CD4-positive, alpha-beta T cell (primary cell): ENCODE measurements around the gene TMCC3. TPM values are rescaled to one million over a fixed set of nuclear protein-coding genes. Genes with fewer than 3 reads are reported as not detected.

Experiments
- ATAC-seq: fragments of 200-7000 bp; cut with Tn5 transposase; one replicate; pipeline ENCODE4 v1.10.0; 2022; ENCODE audit warnings: mild to moderate bottlenecking; ENCODE audit not compliant: poor library complexity
- CTCF ChIA-PET: fragments of 350-600 bp; sonication (Branson Sonifier 250); formaldehyde crosslinking; loops from one replicate; lab custom pipeline; 2021; ENCODE audit warnings: antibody characterized with exemption, inconsistent platforms; lab: Charles Lee
- POLR2A ChIA-PET: fragments of 350-600 bp; sonication (Branson Sonifier 250); formaldehyde crosslinking; loops from one replicate; lab custom pipeline; 2021; ENCODE audit warnings: antibody characterized with exemption, inconsistent platforms; lab: Charles Lee
- DNase-seq, 14 experiments: peaks; one replicate each; pipeline ENCODE4 v3.0.0-alpha.2; 2013 to 2020; ENCODE audit warnings: mixed read lengths in 2 of 14
- H3K27ac ChIP-seq, 2 donors: one replicate each; pipeline versions ENCODE4 v1.5.1 to v1.7.0; 2013; ENCODE audit warnings: low read length in 2 of 2, low read depth in 1 of 2, mild to moderate bottlenecking in 1 of 2
- H3K27me3 ChIP-seq, 2 experiments: 1 replicate in 1 of 2; 2 replicates in 1 of 2; pipeline versions ENCODE4 v1.6.1 to v1.7.0; 2013; ENCODE audit warnings: low read length in 2 of 2, control low read depth in 1 of 2, mild to moderate bottlenecking in 1 of 2, moderate library complexity in 1 of 2; ENCODE audit not compliant: insufficient read depth in 2 of 2, control insufficient read depth in 1 of 2
- H3K36me3 ChIP-seq: one replicate; pipeline ENCODE4 v1.6.1; 2013; ENCODE audit warnings: low read length, control low read depth; ENCODE audit not compliant: insufficient read depth
- H3K4me1 ChIP-seq: one replicate; pipeline ENCODE4 v1.6.1; 2013; ENCODE audit warnings: low read length, control low read depth; ENCODE audit not compliant: insufficient read depth
- H3K4me3 ChIP-seq: one replicate; pipeline ENCODE4 v1.5.1; 2013; ENCODE audit warnings: mild to moderate bottlenecking, low read length, moderate library complexity
- H3K9me3 ChIP-seq, 2 experiments: 1 replicate in 1 of 2; 2 replicates in 1 of 2; pipeline versions ENCODE4 v1.6.1 to v1.7.0; 2013; ENCODE audit warnings: low read length in 2 of 2, mild to moderate bottlenecking in 2 of 2, control low read depth in 1 of 2, moderate library complexity in 1 of 2; ENCODE audit not compliant: control insufficient read depth in 1 of 2, insufficient read depth in 1 of 2
- H3K27ac Mint-ChIP-seq: one replicate; pipeline ENCODE4 v1.8.0; 2020; ENCODE audit warnings: mixed read lengths
- H3K27me3 Mint-ChIP-seq: one replicate; pipeline ENCODE4 v1.8.0; 2021; ENCODE audit warnings: mixed read lengths
- H3K36me3 Mint-ChIP-seq: one replicate; pipeline ENCODE4 v1.8.0; 2021; ENCODE audit warnings: low read depth, mixed read lengths
- H3K4me1 Mint-ChIP-seq: one replicate; pipeline ENCODE4 v1.8.0; 2021; ENCODE audit warnings: low read depth, mixed read lengths
- H3K4me3 Mint-ChIP-seq: one replicate; pipeline ENCODE4 v1.8.0; 2020; ENCODE audit warnings: mild to moderate bottlenecking, mixed read lengths
- H3K9me3 Mint-ChIP-seq: one replicate; pipeline ENCODE4 v1.8.0; 2020; ENCODE audit warnings: mixed read lengths
- intact Hi-C, 2 experiments: fragments of 100-400 bp; cut with DNase I in 1 of 2; cut with micrococcal nuclease in 1 of 2; formaldehyde crosslinking; loops; one replicate each; pipeline versions ENCODE4 v1.15.1 to v1.9.0; 2023 to 2025; cut with DNase I, micrococcal nuclease
- total RNA-seq, 174 experiments: library from RNA in 2 of 174; stranded (reverse) in 2 of 174; gene quantifications; one replicate each; pipeline ENCODE4 v1.2.3 and lab custom pipeline; 2021 to 2026
- TF ChIP-seq, protein P1 (sequence below): fragments of 200-600 bp; IDR thresholded peaks from one replicate; pipeline ENCODE4 v1.8.0; 2022; ENCODE audit warnings: antibody characterized with exemption, mild to moderate bottlenecking

Gene TMCC3
- total RNA-seq, 2 experiments from 2014 or later = 0.78 to 1.3 TPM

DNA sequence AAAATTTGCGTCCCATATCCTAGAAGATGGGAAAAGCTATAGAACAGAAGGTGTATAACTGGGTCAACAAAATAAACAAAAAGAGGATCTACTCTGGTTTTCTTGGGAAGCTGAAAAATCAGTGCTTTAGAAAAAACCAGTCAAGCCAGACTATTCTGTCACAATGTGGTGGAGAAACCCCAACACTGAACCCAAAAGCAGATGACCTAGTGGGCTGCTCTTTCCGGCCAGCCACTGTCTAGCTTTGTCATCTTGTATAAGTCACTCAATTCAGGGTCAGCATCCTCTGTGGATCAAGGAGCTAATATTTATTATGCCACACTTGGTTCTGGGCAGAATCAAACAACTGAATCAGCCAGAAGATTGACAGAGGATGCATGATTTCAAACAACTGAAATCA lies 26.6 kb upstream of the TMCC3 start:
- no peaks in the 10 kb centered on the region for H3K9me3 Mint-ChIP-seq
- H3K36me3 ChIP-seq = no peaks in the 10 kb centered on the region
- DNase-seq (peak in 2 of 14 experiments; percentile 28 to 32), ATAC-seq (no peak)
- H3K27me3 ChIP-seq = no peaks in the 10 kb centered on the region
- H3K27ac Mint-ChIP-seq = no peak overlapping the region
- H3K4me3 ChIP-seq = no peak overlapping the region
- H3K4me1 Mint-ChIP-seq = peaks cover 12% of the 10 kb centered on the region
- H3K27ac ChIP-seq = peak overlapping the region in 1 of 2 donors; percentile 40
- H3K4me1 ChIP-seq = peaks cover 30% of the 10 kb centered on the region
- intact Hi-C loops = no loop called here
- ChIA-PET POLR2A (no interaction called here), CTCF (no interaction called here)
- peaks cover 5% of the 10 kb centered on the region for H3K27me3 Mint-ChIP-seq
- TF ChIP-seq, protein P1, sequence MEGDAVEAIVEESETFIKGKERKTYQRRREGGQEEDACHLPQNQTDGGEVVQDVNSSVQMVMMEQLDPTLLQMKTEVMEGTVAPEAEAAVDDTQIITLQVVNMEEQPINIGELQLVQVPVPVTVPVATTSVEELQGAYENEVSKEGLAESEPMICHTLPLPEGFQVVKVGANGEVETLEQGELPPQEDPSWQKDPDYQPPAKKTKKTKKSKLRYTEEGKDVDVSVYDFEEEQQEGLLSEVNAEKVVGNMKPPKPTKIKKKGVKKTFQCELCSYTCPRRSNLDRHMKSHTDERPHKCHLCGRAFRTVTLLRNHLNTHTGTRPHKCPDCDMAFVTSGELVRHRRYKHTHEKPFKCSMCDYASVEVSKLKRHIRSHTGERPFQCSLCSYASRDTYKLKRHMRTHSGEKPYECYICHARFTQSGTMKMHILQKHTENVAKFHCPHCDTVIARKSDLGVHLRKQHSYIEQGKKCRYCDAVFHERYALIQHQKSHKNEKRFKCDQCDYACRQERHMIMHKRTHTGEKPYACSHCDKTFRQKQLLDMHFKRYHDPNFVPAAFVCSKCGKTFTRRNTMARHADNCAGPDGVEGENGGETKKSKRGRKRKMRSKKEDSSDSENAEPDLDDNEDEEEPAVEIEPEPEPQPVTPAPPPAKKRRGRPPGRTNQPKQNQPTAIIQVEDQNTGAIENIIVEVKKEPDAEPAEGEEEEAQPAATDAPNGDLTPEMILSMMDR = no peak
- no peaks in the 10 kb centered on the region for H3K9me3 ChIP-seq
- no peak overlapping the region for H3K4me3 Mint-ChIP-seq
- no peaks in the 10 kb centered on the region for H3K36me3 Mint-ChIP-seq

DNA sequence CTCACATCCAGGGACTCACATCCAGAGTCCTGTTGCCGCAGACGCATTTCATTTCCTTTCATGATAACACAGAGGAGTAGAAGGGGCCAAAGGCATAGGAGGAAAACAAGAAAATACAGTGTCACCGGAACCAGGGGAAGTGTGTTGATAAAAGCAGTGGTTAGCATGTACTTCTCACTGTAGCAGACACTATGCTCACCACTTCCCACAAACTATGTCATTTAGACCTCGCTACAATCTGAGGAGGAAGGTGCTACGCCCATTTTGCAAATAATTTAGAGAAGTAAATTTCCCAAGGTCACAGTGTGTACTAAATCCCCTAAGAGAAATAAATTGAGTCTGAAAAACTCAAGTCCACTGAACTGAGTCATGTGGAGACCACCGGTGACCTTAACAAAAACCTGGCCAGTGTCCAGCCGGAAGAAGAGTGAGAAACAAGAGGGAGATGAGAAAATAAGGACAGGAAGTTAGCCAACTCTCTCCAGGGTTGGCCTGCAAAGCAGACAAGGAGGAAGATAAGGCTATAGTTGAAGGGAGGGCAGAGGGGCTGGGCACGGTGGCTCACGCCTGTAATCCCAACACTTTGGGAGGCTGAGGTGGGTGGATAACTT lies 25.8 kb upstream of the TMCC3 start:
- Histone ChIP-seq H3K4me3 (no peak overlapping the region), H3K27ac (peak overlapping the region in 1 of 2 donors; percentile 40), H3K9me3 (no peaks in the 10 kb centered on the region), H3K4me1 (peaks cover 30% of the 10 kb centered on the region), H3K27me3 (no peaks in the 10 kb centered on the region), H3K36me3 (no peaks in the 10 kb centered on the region)
- peak; percentile 89 for ATAC-seq
- Mint-ChIP-seq H3K4me3 (peak overlapping the region; percentile 12), H3K9me3 (no peaks in the 10 kb centered on the region), H3K27ac (peak overlapping the region; percentile 10), H3K4me1 (peaks cover 12% of the 10 kb centered on the region), H3K27me3 (peaks cover 5% of the 10 kb centered on the region), H3K36me3 (no peaks in the 10 kb centered on the region)
- TF ChIP-seq, protein P1 = no peak
- DNase-seq = peak in 3 of 14 experiments; percentile 65 to 81 (median 71)
- ChIA-PET CTCF (no interaction called here), POLR2A (no interaction called here)
- intact Hi-C loops = no loop called here

DNA sequence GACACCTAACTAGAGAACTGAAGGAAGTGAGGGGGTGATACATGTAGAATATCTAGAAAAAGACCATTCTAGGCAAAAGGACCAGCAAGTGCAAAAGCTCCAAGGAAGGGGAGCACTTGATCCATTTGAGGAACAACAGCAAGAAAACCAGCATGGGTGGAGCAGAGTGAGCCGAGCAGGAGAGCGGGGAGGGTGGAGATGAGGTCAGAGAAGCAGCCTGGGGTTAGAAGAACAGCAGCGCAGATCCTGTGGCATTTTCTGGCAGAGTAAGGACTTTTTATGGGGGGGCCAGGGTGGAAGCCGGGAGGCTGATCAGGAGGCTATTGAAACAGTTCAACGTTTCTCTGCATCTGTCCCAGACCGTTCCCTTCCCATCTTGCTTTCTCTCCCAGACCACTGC lies 24.5 kb upstream of the TMCC3 start:
- intact Hi-C loops = no loop called here

More for the DNA sequence above, 24.5 kb upstream of the TMCC3 start:
- Mint-ChIP-seq H3K9me3 (no peaks in the 10 kb centered on the region), H3K4me1 (peaks cover 12% of the 10 kb centered on the region), H3K4me3 (no peak overlapping the region), H3K36me3 (no peaks in the 10 kb centered on the region), H3K27ac (no peak overlapping the region), H3K27me3 (peaks cover 5% of the 10 kb centered on the region)
- DNase-seq (peak in 3 of 14 experiments; percentile 6 to 29 (median 26)), ATAC-seq (no peak)
- Histone ChIP-seq H3K9me3 (no peaks in the 10 kb centered on the region), H3K4me3 (no peak overlapping the region), H3K27ac (no peak overlapping the region), H3K27me3 (no peaks in the 10 kb centered on the region), H3K36me3 (no peaks in the 10 kb centered on the region), H3K4me1 (peaks cover 30% of the 10 kb centered on the region)
- ChIA-PET CTCF (no interaction called here), POLR2A (no interaction called here)
- TF ChIP-seq, protein P1 = no peak
